IPS-15b (cell line): ENCODE results near the gene CYP11A1.

ENCODE experiments used
- H3K27me3 ChIP-seq: one replicate; pipeline ENCODE4 v1.6.1; 2013; ENCODE audit warnings: low read length; ENCODE audit not compliant: control insufficient read depth, insufficient read depth
- H3K36me3 ChIP-seq: one replicate; pipeline ENCODE4 v1.6.1; 2013; ENCODE audit warnings: low read length; ENCODE audit not compliant: control insufficient read depth, insufficient read depth
- H3K4me1 ChIP-seq: one replicate; pipeline ENCODE4 v1.6.1; 2013; ENCODE audit warnings: mild to moderate bottlenecking, low read length; ENCODE audit not compliant: control insufficient read depth, insufficient read depth
- H3K4me3 ChIP-seq: one replicate; pipeline ENCODE4 v1.5.1; 2013; ENCODE audit warnings: low read depth, low read length
- H3K9ac ChIP-seq: one replicate; pipeline ENCODE4 v1.6.1; 2013; ENCODE audit warnings: low read depth, mild to moderate bottlenecking, low read length
- H3K9me3 ChIP-seq: one replicate; pipeline ENCODE4 v1.6.1; 2013; ENCODE audit warnings: mild to moderate bottlenecking, low read length; ENCODE audit not compliant: control insufficient read depth, insufficient read depth

CYP11A1 gene

DNA sequence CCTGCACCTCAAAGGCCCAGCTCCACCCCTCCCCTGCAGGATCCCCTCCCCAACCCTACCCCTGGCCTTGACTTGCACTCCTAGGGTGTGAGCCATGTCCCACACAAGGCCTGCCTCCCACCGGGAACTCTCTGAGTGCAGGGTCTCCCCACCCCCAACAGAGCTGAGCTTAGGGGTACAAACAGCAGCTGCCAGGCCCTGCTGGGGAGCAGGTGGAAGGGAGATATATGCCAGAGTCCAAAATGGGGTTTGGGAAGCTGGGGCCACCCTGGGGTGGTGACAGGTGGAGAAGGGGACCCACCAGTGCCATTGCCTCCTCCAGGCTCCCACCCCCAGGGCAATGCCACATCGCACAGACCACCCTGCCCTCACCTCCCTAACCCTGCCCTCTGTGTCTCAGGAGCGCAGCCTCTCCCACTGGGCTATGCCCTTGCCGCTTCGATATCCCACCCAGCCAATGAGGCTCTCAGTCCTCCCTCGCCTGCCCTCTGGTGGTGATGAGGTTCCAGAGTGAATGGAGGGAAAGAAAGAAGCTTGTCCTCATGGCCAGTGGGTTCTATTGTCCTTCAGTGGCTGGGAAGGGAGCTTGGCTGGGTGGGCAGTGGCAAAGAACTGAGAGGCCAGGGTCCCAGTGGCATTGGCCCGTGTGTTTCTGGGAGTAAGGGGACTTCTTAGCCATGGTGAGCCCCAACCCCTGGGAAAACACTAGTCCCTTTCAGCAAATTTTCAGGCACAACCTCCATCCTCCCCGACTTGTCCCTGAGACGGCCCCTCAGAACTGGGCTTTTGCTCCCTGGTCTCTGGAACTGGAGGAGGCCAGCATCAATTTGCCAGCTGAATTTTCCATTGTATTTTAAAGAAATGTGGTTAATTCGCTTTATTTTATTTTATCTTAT lies 46.8 kb downstream of the CYP11A1 start:
- no peak overlapping the region for H3K4me3 ChIP-seq
- H3K9me3 ChIP-seq: no peaks in the 10 kb centered on the region
- H3K27me3 ChIP-seq: no peaks in the 10 kb centered on the region

GRCh38 chr15:74319596-74320351 lies 47.7 kb downstream of the CYP11A1 start:
- no peaks in the 10 kb centered on the region for H3K27me3 ChIP-seq
- no peaks in the 10 kb centered on the region for H3K36me3 ChIP-seq
- H3K9me3 ChIP-seq: no peaks in the 10 kb centered on the region
- no peak overlapping the region for H3K4me3 ChIP-seq
- peaks cover 8% of the 10 kb centered on the region for H3K4me1 ChIP-seq
- no peak overlapping the region for H3K9ac ChIP-seq

More for the DNA sequence above, 46.8 kb downstream of the CYP11A1 start:
- Histone ChIP-seq H3K36me3 (no peaks in the 10 kb centered on the region), H3K9ac (no peak overlapping the region), H3K4me1 (peaks cover 8% of the 10 kb centered on the region)

GRCh38 chr15:74319138-74319460 lies 48.3 kb downstream of the CYP11A1 start:
- Histone ChIP-seq H3K4me1 (peaks cover 8% of the 10 kb centered on the region), H3K9me3 (no peaks in the 10 kb centered on the region), H3K9ac (no peak overlapping the region), H3K4me3 (no peak overlapping the region), H3K27me3 (no peaks in the 10 kb centered on the region), H3K36me3 (no peaks in the 10 kb centered on the region)

DNA sequence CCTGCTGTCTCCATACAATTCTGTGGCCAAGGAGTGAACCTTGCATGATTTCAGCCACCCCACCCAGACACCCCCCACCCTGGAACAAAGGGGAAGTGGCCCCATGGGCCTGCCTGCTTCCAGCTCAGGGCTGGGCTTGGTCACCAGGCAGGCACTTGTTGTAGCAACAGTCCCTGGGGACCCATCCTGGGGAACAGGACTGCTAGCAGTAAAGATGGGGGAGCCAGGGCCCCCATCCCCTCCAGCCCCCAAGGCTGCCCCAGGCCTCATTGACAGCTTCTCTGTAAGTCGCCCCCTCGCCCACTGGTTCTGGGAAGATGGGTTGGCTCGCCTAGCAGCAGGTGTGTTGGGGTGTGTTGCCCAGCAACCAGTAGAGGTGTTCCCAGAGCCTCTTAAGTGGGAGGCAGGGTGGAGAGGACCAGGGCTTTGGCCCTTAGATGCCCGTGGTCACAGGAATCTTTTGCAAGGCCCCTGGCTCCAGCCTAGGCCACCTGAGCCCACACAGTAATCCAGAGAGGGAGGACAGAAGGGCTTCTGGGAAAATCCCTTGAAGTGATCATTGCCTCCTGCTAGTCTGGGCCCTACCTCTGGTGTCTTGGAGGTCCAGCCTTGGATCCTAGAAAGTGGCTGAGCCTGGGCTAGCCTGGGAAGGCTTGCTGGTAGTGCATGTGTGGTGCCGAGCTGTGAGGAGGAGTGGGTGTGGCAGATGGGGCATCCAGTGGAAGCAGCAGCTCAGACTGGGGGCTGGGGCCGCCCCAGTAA lies 48.9 kb downstream of the CYP11A1 start:
- Histone ChIP-seq H3K36me3 (no peaks in the 10 kb centered on the region), H3K4me3 (no peak overlapping the region), H3K4me1 (peaks cover 8% of the 10 kb centered on the region), H3K9me3 (no peaks in the 10 kb centered on the region), H3K27me3 (no peaks in the 10 kb centered on the region), H3K9ac (no peak overlapping the region)

GRCh38 chr15:74317820-74318375 lies 49.5 kb downstream of the CYP11A1 start:
- Histone ChIP-seq H3K36me3 (no peaks in the 10 kb centered on the region), H3K4me3 (no peak overlapping the region), H3K9me3 (no peaks in the 10 kb centered on the region), H3K4me1 (peaks cover 8% of the 10 kb centered on the region), H3K9ac (no peak overlapping the region), H3K27me3 (no peaks in the 10 kb centered on the region)

- Histone ChIP-seq H3K4me3 (no peak overlapping the region), H3K9ac (no peak overlapping the region), H3K36me3 (no peaks in the 10 kb centered on the region), H3K4me1 (peaks cover 8% of the 10 kb centered on the region), H3K27me3 (no peaks in the 10 kb centered on the region), H3K9me3 (no peaks in the 10 kb centered on the region)
Measured at GRCh38 chr15:74316141-74316540, 51.3 kb downstream of the CYP11A1 start.

- H3K9ac ChIP-seq: no peak overlapping the region
- H3K4me3 ChIP-seq: no peak overlapping the region
- no peaks in the 10 kb centered on the region for H3K9me3 ChIP-seq
- no peaks in the 10 kb centered on the region for H3K36me3 ChIP-seq
- no peaks in the 10 kb centered on the region for H3K27me3 ChIP-seq
- H3K4me1 ChIP-seq: peaks cover 8% of the 10 kb centered on the region
Measured at GRCh38 chr15:74315626-74316025, 51.8 kb downstream of the CYP11A1 start.

GRCh38 chr15:74314795-74315438 lies 52.5 kb downstream of the CYP11A1 start:
- Histone ChIP-seq H3K9me3 (no peaks in the 10 kb centered on the region), H3K4me1 (peaks cover 8% of the 10 kb centered on the region), H3K36me3 (no peaks in the 10 kb centered on the region), H3K27me3 (no peaks in the 10 kb centered on the region), H3K4me3 (no peak overlapping the region), H3K9ac (no peak overlapping the region)

GRCh38 chr15:74313889-74314288 lies 53.6 kb downstream of the CYP11A1 start:
- no peaks in the 10 kb centered on the region for H3K4me1 ChIP-seq
- no peak overlapping the region for H3K9ac ChIP-seq
- no peaks in the 10 kb centered on the region for H3K36me3 ChIP-seq
- no peaks in the 10 kb centered on the region for H3K9me3 ChIP-seq
- peaks cover 5% of the 10 kb centered on the region for H3K27me3 ChIP-seq
- no peak overlapping the region for H3K4me3 ChIP-seq

GRCh38 chr15:74312445-74313007 lies 54.9 kb downstream of the CYP11A1 start:
- Histone ChIP-seq H3K27me3 (peaks cover 7% of the 10 kb centered on the region), H3K9me3 (no peaks in the 10 kb centered on the region), H3K9ac (no peak overlapping the region), H3K4me3 (no peak overlapping the region), H3K36me3 (no peaks in the 10 kb centered on the region), H3K4me1 (peaks cover 4% of the 10 kb centered on the region)
